ENCODE measurements around the gene RASD2. TPM values are rescaled to one million over a fixed set of nuclear protein-coding genes. Genes with fewer than 3 reads are reported as not detected.
"Not testable (repeated sequence)": the region's sequence is repeated elsewhere in the genome, so short reads cannot be mapped to it uniquely, and the experiment has no call there.

Gene RASD2
- total RNA-seq (1.0 TPM), polyA plus RNA-seq (under 1 TPM in 1 of 4 donors, not detected in 3; 0.06 TPM)

GRCh38 chr22:35540595-35541253 lies at the start of gene RASD2:
TSS of gene RASD2 (plus strand) at chr22:35540831. CDS start at chr22:35546810, 5,979 bp downstream.
- Histone ChIP-seq H3K4me1 (ENCODE audit: control insufficient read depth, insufficient read depth, low read length, poor library complexity, severe bottlenecking) (peaks cover 18% of the 10 kb centered on the region), H3K9me3 (ENCODE audit: control insufficient read depth in 2 of 2, low read length in 2 of 2) (no peaks in the 10 kb centered on the region), H3K36me3 (ENCODE audit: control insufficient read depth, insufficient read depth, low read length) (no peaks in the 10 kb centered on the region), H3K27me3 (ENCODE audit: control insufficient read depth, insufficient read depth, low read length) (peaks cover 16% of the 10 kb centered on the region), H3K27ac (ENCODE audit: insufficient read depth, low read length, poor library complexity, severe bottlenecking) (no peak within 1 kb of the TSS), H3K4me3 (ENCODE audit: low read depth, low read length) (no peak within 1 kb of the TSS)
- Mint-ChIP-seq H3K27me3 (peaks cover 31% of the 10 kb centered on the region), H3K9me3 (peaks cover 0 to 2% (median 0%) of the 10 kb centered on the region in 7 donors), H3K4me1 (peaks cover 0 to 20% (median 4%) of the 10 kb centered on the region in 4 donors), H3K36me3 (no peaks in the 10 kb centered on the region), H3K27ac (peak within 1 kb of the TSS in 1 of 3 donors; percentile 17), H3K4me3 (peak within 1 kb of the TSS; percentile 68 to 82 (median 82))
- DNase-seq (peak; percentile 21 to 35 (median 31)), ATAC-seq (ENCODE audit: low read depth in 2 of 2) (peak; percentile 22 to 50)

DNA sequence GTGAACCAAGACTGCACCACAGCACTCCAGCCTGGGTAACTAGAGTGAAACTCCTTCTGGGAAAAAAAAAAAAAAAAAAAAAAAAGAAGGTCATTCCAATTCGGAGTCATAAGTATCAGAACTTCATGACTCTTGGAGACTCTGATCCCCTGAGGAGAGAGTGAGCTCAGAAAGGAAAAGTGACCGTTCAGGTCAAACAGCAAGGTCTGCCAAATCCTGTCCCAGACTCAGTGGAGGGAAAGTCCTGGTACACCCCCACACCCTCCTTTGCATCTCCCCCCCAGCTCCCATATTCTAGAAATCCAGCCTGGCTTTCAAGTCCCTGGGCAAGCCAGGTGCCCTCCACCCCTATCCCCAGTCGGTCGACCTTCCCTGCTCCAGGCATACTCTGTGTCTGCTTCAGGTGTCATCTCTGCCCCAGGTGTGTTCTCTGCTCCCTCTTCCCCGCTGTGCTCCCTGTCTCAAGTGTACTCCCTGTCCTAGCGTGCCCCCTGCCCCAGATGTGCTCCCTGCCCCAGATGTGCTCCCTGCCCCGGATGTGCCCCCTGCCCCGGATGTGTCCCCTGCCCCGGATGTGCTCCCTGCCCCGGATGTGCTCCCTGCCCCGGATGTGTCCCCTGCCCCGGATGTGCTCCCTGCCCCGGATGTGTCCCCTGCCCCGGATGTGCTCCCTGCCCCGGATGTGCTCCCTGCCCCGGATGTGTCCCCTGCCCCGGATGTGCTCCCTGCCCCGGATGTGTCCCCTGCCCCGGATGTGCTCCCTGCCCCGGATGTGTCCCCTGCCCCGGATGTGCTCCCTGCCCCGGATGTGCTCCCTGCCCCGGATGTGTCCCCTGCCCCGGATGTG lies 49.3 kb upstream of the RASD2 start:
- not testable (repeated sequence) for H3K9me3 Mint-ChIP-seq; H3K36me3 Mint-ChIP-seq; H3K27me3 ChIP-seq (ENCODE audit: control insufficient read depth, insufficient read depth, low read length); H3K4me1 ChIP-seq (ENCODE audit: control insufficient read depth, insufficient read depth, low read length, poor library complexity, severe bottlenecking); H3K4me3 Mint-ChIP-seq; H3K27ac Mint-ChIP-seq; H3K27ac ChIP-seq (ENCODE audit: insufficient read depth, low read length, poor library complexity, severe bottlenecking); H3K9me3 ChIP-seq (ENCODE audit: control insufficient read depth in 2 of 2, low read length in 2 of 2); DNase-seq; H3K4me3 ChIP-seq (ENCODE audit: low read depth, low read length); H3K4me1 Mint-ChIP-seq; ATAC-seq (ENCODE audit: low read depth in 2 of 2); H3K36me3 ChIP-seq (ENCODE audit: control insufficient read depth, insufficient read depth, low read length)
- peaks cover 16% of the 10 kb centered on the region for H3K27me3 Mint-ChIP-seq

GRCh38 chr22:35491908-35492380 lies 48.7 kb upstream of the RASD2 start:
- no peaks in the 10 kb centered on the region for H3K4me1 Mint-ChIP-seq
- Histone ChIP-seq H3K27me3 (ENCODE audit: control insufficient read depth, insufficient read depth, low read length) (no peaks in the 10 kb centered on the region), H3K4me3 (ENCODE audit: low read depth, low read length) (no peak overlapping the region), H3K4me1 (ENCODE audit: control insufficient read depth, insufficient read depth, low read length, poor library complexity, severe bottlenecking) (no peaks in the 10 kb centered on the region), H3K36me3 (ENCODE audit: control insufficient read depth, insufficient read depth, low read length) (no peaks in the 10 kb centered on the region), H3K9me3 (ENCODE audit: control insufficient read depth in 2 of 2, low read length in 2 of 2) (no peaks in the 10 kb centered on the region), H3K27ac (ENCODE audit: insufficient read depth, low read length, poor library complexity, severe bottlenecking) (no peak overlapping the region)
- H3K27me3 Mint-ChIP-seq: peaks cover 16% of the 10 kb centered on the region
- H3K9me3 Mint-ChIP-seq: peaks cover 0 to 2% (median 0%) of the 10 kb centered on the region in 7 donors
- ATAC-seq (ENCODE audit: low read depth in 2 of 2) (no peak), DNase-seq (no peak)
- no peak overlapping the region for H3K27ac Mint-ChIP-seq
- H3K36me3 Mint-ChIP-seq: no peaks in the 10 kb centered on the region
- no peak overlapping the region for H3K4me3 Mint-ChIP-seq

DNA sequence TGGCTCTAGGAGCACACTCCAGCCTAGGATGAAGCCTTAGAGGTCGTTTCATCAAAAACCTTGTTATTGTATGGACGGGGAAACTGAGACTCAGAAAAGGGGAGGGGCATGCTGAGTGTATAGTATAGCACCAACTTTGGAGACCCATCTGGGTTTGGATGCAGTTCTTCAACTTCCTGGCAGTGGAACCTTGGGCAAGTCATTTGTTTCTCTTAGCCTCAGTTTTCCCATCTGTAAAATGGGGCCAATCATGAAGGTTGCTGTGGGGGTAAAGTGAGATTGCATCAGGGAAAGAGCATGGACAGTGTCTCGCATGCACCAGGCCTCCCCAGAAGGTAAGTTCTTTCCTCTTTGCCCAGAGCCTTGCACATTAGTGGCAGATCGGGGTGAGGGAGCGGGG lies 47.6 kb upstream of the RASD2 start:
- H3K4me1 Mint-ChIP-seq: no peaks in the 10 kb centered on the region
- no peak overlapping the region for H3K4me3 Mint-ChIP-seq
- no peaks in the 10 kb centered on the region for H3K27me3 ChIP-seq (ENCODE audit: control insufficient read depth, insufficient read depth, low read length)
- H3K27ac Mint-ChIP-seq: no peak overlapping the region
- H3K9me3 Mint-ChIP-seq: peaks cover 0 to 2% (median 0%) of the 10 kb centered on the region in 7 donors
- no peaks in the 10 kb centered on the region for H3K36me3 ChIP-seq (ENCODE audit: control insufficient read depth, insufficient read depth, low read length)
- peaks cover 11% of the 10 kb centered on the region for H3K27me3 Mint-ChIP-seq
- ATAC-seq (ENCODE audit: low read depth in 2 of 2): no peak
- no peak overlapping the region for H3K27ac ChIP-seq (ENCODE audit: insufficient read depth, low read length, poor library complexity, severe bottlenecking)
- no peaks in the 10 kb centered on the region for H3K4me1 ChIP-seq (ENCODE audit: control insufficient read depth, insufficient read depth, low read length, poor library complexity, severe bottlenecking)
- H3K9me3 ChIP-seq (ENCODE audit: control insufficient read depth in 2 of 2, low read length in 2 of 2): no peaks in the 10 kb centered on the region
- no peaks in the 10 kb centered on the region for H3K36me3 Mint-ChIP-seq
- no peak for DNase-seq
- no peak overlapping the region for H3K4me3 ChIP-seq (ENCODE audit: low read depth, low read length)

- not testable (repeated sequence) for H3K9me3 ChIP-seq (ENCODE audit: control insufficient read depth in 2 of 2, low read length in 2 of 2); H3K27ac Mint-ChIP-seq; ATAC-seq (ENCODE audit: low read depth in 2 of 2); H3K27me3 ChIP-seq (ENCODE audit: control insufficient read depth, insufficient read depth, low read length); H3K36me3 Mint-ChIP-seq; H3K27ac ChIP-seq (ENCODE audit: insufficient read depth, low read length, poor library complexity, severe bottlenecking); DNase-seq; H3K4me1 ChIP-seq (ENCODE audit: control insufficient read depth, insufficient read depth, low read length, poor library complexity, severe bottlenecking); H3K36me3 ChIP-seq (ENCODE audit: control insufficient read depth, insufficient read depth, low read length); H3K4me3 ChIP-seq (ENCODE audit: low read depth, low read length); H3K4me3 Mint-ChIP-seq; H3K4me1 Mint-ChIP-seq; H3K9me3 Mint-ChIP-seq
- peaks cover 28% of the 10 kb centered on the region for H3K27me3 Mint-ChIP-seq
Observed at GRCh38 chr22:35495711-35496110, 44.9 kb upstream of the RASD2 start.

DNA sequence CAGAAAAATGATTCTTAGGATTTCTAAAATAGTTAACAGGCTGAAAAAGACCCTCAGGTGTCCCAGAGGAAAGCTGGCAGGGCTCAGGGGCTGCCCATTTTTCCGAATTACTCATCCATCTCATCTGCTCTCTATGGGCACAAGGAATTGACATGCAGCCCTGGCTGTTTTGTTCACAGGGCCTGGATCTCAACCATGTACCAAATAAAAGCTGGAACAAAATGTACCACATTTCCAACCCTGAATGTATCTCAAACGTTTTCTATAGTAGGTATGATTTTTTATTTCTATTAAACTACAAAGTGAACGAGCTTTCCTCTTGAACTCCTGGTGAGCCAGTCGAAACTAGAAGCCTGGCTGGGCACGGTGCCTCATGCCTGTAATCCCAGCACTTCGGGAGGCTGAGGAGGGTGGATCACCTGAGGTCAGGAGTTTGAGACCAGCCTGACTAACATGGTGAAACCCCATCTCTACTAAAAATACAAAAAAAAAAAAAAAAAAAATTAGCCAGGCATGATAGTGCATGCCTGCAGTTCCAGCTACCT lies 43.8 kb upstream of the RASD2 start:
- Histone ChIP-seq H3K4me3 (ENCODE audit: low read depth, low read length) (no peak overlapping the region), H3K27ac (ENCODE audit: insufficient read depth, low read length, poor library complexity, severe bottlenecking) (no peak overlapping the region), H3K4me1 (ENCODE audit: control insufficient read depth, insufficient read depth, low read length, poor library complexity, severe bottlenecking) (no peaks in the 10 kb centered on the region), H3K9me3 (ENCODE audit: control insufficient read depth in 2 of 2, low read length in 2 of 2) (no peaks in the 10 kb centered on the region), H3K36me3 (ENCODE audit: control insufficient read depth, insufficient read depth, low read length) (no peaks in the 10 kb centered on the region), H3K27me3 (ENCODE audit: control insufficient read depth, insufficient read depth, low read length) (peaks cover 8% of the 10 kb centered on the region)
- Mint-ChIP-seq H3K4me1 (no peaks in the 10 kb centered on the region), H3K27me3 (peaks cover 28% of the 10 kb centered on the region), H3K36me3 (no peaks in the 10 kb centered on the region), H3K4me3 (no peak overlapping the region), H3K9me3 (peaks cover 0 to 2% (median 0%) of the 10 kb centered on the region in 7 donors), H3K27ac (no peak overlapping the region)
- ATAC-seq (ENCODE audit: low read depth in 2 of 2) (no peak), DNase-seq (no peak)

- Histone ChIP-seq H3K27me3 (ENCODE audit: control insufficient read depth, insufficient read depth, low read length) (peaks cover 8% of the 10 kb centered on the region), H3K4me3 (ENCODE audit: low read depth, low read length) (no peak overlapping the region), H3K36me3 (ENCODE audit: control insufficient read depth, insufficient read depth, low read length) (no peaks in the 10 kb centered on the region), H3K4me1 (ENCODE audit: control insufficient read depth, insufficient read depth, low read length, poor library complexity, severe bottlenecking) (no peaks in the 10 kb centered on the region), H3K27ac (ENCODE audit: insufficient read depth, low read length, poor library complexity, severe bottlenecking) (no peak overlapping the region), H3K9me3 (ENCODE audit: control insufficient read depth in 2 of 2, low read length in 2 of 2) (no peaks in the 10 kb centered on the region)
- DNase-seq: no peak
- Mint-ChIP-seq H3K36me3 (no peaks in the 10 kb centered on the region), H3K9me3 (peaks cover 0 to 2% (median 0%) of the 10 kb centered on the region in 7 donors), H3K27ac (no peak overlapping the region), H3K4me1 (peaks cover 0 to 2% (median 0%) of the 10 kb centered on the region in 4 donors), H3K4me3 (no peak overlapping the region), H3K27me3 (peaks cover 28% of the 10 kb centered on the region)
- no peak for ATAC-seq (ENCODE audit: low read depth in 2 of 2)
Observed at GRCh38 chr22:35498026-35498800, 42.4 kb upstream of the RASD2 start.

All from CD4-positive, CD25-positive, alpha-beta regulatory T cell (primary cell).